ENCODE measurements around the gene EBLN2. TPM values are rescaled to one million over a fixed set of nuclear protein-coding genes. Genes with fewer than 3 reads are reported as not detected.

EBLN2 gene
- total and polyA plus RNA-seq, 2 donors (not counting 3 experiments of a cell fraction or from before 2014, with no cell fraction given): 2.5 to 7.3 TPM

DNA sequence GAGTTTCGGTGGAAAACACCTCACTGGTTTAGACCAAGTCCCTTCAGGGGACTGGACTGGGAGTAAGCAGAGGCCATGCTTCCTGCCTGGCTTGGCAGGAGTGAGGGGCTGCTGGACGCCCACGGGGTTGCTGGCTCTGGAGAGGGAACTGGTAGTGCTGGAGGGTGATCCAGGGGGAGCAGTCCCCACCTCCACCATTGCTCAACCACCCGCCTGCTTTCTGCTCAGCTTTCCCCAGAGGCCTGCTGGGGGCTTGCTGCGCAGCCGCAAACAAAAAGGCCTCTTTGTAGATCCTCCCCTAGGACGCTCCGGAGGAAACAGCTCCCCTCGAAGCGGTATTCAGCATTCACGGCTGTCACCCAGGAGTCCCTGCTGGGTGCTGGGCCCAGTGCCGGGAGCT, 33.5 kb downstream of the EBLN2 start:
- H4K20me1 ChIP-seq (replicated peaks; ENCODE audit: control insufficient read depth, extremely low read depth, insufficient read depth, low read length): no peaks in the 10 kb centered on the region
- no peaks in the 10 kb centered on the region for H3K9me3 ChIP-seq (replicated peaks; ENCODE audit: control insufficient read depth, insufficient read depth, low read length)
- no peaks in the 10 kb centered on the region for H3K79me2 ChIP-seq (ENCODE audit: control insufficient read depth, insufficient read depth, low read length)
- ChIA-PET CTCF (interaction anchor here (1.4 to 2.5 kb wide), 2 partner anchors 9 to 244 kb away, joined by 5 to 8 read pairs; no protein-coding TSS in a partner anchor), POLR2A (no interaction called here)
- H3K9ac ChIP-seq (replicated peaks; ENCODE audit: extremely low read depth, insufficient read depth, low read length): no peak overlapping the region
- dilution Hi-C loops (cut with MboI; ENCODE audit: extremely low pct_ligation_motif_present, low sequenced_read_pairs): no loop called here
- intact Hi-C loops (cut with micrococcal nuclease): no loop called here
- no TSS peak for BruUV-seq (replicated peaks)
- H2AFZ ChIP-seq (ENCODE audit: low read depth, low read length): no peak overlapping the region
- no peak overlapping the region for H3K4me2 ChIP-seq (ENCODE audit: insufficient read depth, low read length)
- H3K4me3 ChIP-seq (replicated peaks in 1 of 3; ENCODE audit: insufficient read depth in 1 of 3, low read depth in 1 of 3, low read length in 3 of 3): no peak overlapping the region
- H3K27ac ChIP-seq (ENCODE audit: insufficient read depth, low read depth, low read length): no peak overlapping the region
- DNase-seq (ENCODE audit: low read depth, low spot score) (no peak), FAIRE-seq (no peak)
- H3K36me3 ChIP-seq (ENCODE audit: control insufficient read depth in 2 of 2, extremely low read depth in 1 of 2, insufficient read depth in 2 of 2, low read length in 2 of 2): no peaks in the 10 kb centered on the region
- no peaks in the 10 kb centered on the region for H3K9me1 ChIP-seq (replicated peaks; ENCODE audit: control insufficient read depth, extremely low read depth, insufficient read depth, low read length)
- peaks cover 5% of the 10 kb centered on the region for H3K4me1 ChIP-seq (ENCODE audit: control insufficient read depth, extremely low read depth, insufficient read depth, low read length)
- no peaks in the 10 kb centered on the region for H3K27me3 ChIP-seq (ENCODE audit: control insufficient read depth in 2 of 2, insufficient read depth in 2 of 2, low read length in 2 of 2)
- no peak for TF ChIP-seq POLR2A (IDR thresholded peaks at IDR 0.05; ENCODE audit: low read depth, low read length)
- no peak for TF ChIP-seq POLR2AphosphoS5 (IDR thresholded peaks at IDR 0.05; ENCODE audit: insufficient read depth, low read depth, low read length)
- TF ChIP-seq EZH2 (IDR thresholded peaks at IDR 0.05; ENCODE audit: borderline replicate concordance, low read depth, low read length, severe bottlenecking): no peak
- TF ChIP-seq MYC (IDR thresholded peaks at IDR 0.05; ENCODE audit: low read depth, low read length): no peak
- TF ChIP-seq, protein P1, sequence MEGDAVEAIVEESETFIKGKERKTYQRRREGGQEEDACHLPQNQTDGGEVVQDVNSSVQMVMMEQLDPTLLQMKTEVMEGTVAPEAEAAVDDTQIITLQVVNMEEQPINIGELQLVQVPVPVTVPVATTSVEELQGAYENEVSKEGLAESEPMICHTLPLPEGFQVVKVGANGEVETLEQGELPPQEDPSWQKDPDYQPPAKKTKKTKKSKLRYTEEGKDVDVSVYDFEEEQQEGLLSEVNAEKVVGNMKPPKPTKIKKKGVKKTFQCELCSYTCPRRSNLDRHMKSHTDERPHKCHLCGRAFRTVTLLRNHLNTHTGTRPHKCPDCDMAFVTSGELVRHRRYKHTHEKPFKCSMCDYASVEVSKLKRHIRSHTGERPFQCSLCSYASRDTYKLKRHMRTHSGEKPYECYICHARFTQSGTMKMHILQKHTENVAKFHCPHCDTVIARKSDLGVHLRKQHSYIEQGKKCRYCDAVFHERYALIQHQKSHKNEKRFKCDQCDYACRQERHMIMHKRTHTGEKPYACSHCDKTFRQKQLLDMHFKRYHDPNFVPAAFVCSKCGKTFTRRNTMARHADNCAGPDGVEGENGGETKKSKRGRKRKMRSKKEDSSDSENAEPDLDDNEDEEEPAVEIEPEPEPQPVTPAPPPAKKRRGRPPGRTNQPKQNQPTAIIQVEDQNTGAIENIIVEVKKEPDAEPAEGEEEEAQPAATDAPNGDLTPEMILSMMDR (IDR thresholded peaks at IDR 0.05; ENCODE audit: extremely low read depth in 1 of 2, insufficient read depth in 1 of 2, low read depth in 1 of 2, low read length in 2 of 2): no peak
- TF ChIP-seq, protein P2, sequence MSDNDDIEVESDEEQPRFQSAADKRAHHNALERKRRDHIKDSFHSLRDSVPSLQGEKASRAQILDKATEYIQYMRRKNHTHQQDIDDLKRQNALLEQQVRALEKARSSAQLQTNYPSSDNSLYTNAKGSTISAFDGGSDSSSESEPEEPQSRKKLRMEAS (IDR thresholded peaks at IDR 0.05; ENCODE audit: insufficient read depth, insufficient read length): no peak

DNA sequence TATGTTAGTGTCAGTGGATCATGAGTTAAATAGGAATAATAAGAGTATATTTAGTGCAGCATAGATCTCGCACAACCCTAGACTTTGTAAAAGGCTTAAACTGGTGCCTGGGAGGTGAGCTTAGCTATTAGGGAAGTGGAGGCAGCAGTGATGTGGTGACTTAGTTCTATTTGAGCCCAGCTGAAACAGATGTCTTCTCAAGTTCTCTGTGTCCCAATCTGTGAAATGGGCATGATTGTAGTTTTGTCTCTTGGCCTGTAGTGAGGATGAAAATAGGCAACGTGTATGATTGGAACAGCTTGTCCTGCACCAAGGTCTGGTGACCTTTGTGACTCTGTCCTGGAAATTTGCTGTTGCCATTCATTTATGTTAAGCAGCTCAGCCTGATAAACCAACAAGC, 34.7 kb downstream of the EBLN2 start:
- Histone ChIP-seq H3K9me1 (replicated peaks; ENCODE audit: control insufficient read depth, extremely low read depth, insufficient read depth, low read length) (no peaks in the 10 kb centered on the region), H2AFZ (ENCODE audit: low read depth, low read length) (no peak overlapping the region), H3K4me3 (replicated peaks in 1 of 3; ENCODE audit: insufficient read depth in 1 of 3, low read depth in 1 of 3, low read length in 3 of 3) (no peak overlapping the region), H3K27me3 (ENCODE audit: control insufficient read depth in 2 of 2, insufficient read depth in 2 of 2, low read length in 2 of 2) (no peaks in the 10 kb centered on the region), H3K9ac (replicated peaks; ENCODE audit: extremely low read depth, insufficient read depth, low read length) (no peak overlapping the region), H3K4me1 (ENCODE audit: control insufficient read depth, extremely low read depth, insufficient read depth, low read length) (peaks cover 5% of the 10 kb centered on the region), H3K4me2 (ENCODE audit: insufficient read depth, low read length) (no peak overlapping the region), H3K9me3 (replicated peaks; ENCODE audit: control insufficient read depth, insufficient read depth, low read length) (no peaks in the 10 kb centered on the region), H3K79me2 (ENCODE audit: control insufficient read depth, insufficient read depth, low read length) (no peaks in the 10 kb centered on the region), H3K27ac (ENCODE audit: insufficient read depth, low read depth, low read length) (no peak overlapping the region), H4K20me1 (replicated peaks; ENCODE audit: control insufficient read depth, extremely low read depth, insufficient read depth, low read length) (no peaks in the 10 kb centered on the region), H3K36me3 (ENCODE audit: control insufficient read depth in 2 of 2, extremely low read depth in 1 of 2, insufficient read depth in 2 of 2, low read length in 2 of 2) (no peaks in the 10 kb centered on the region)
- CTCF ChIA-PET: interaction anchor here (0.9 to 2.5 kb wide), 3 partner anchors 10 to 407 kb away, joined by 3 to 8 read pairs (median 4); no protein-coding TSS in a partner anchor
- POLR2A ChIA-PET: no interaction called here
- TF ChIP-seq MYC (IDR thresholded peaks at IDR 0.05; ENCODE audit: low read depth, low read length) (no peak), POLR2AphosphoS5 (IDR thresholded peaks at IDR 0.05; ENCODE audit: insufficient read depth, low read depth, low read length) (no peak), JUN (IDR thresholded peaks at IDR 0.05; ENCODE audit: borderline replicate concordance, insufficient read depth, insufficient read length, low read depth) (no peak)
- no peak for FAIRE-seq
- no peak for DNase-seq (ENCODE audit: low read depth, low spot score)
- intact Hi-C loops (cut with micrococcal nuclease) (no loop called here), dilution Hi-C loops (cut with MboI; ENCODE audit: extremely low pct_ligation_motif_present, low sequenced_read_pairs) (no loop called here)
- BruUV-seq (replicated peaks): no TSS peak
